ENCODE data around the gene CEP55.

Gene CEP55

DNA sequence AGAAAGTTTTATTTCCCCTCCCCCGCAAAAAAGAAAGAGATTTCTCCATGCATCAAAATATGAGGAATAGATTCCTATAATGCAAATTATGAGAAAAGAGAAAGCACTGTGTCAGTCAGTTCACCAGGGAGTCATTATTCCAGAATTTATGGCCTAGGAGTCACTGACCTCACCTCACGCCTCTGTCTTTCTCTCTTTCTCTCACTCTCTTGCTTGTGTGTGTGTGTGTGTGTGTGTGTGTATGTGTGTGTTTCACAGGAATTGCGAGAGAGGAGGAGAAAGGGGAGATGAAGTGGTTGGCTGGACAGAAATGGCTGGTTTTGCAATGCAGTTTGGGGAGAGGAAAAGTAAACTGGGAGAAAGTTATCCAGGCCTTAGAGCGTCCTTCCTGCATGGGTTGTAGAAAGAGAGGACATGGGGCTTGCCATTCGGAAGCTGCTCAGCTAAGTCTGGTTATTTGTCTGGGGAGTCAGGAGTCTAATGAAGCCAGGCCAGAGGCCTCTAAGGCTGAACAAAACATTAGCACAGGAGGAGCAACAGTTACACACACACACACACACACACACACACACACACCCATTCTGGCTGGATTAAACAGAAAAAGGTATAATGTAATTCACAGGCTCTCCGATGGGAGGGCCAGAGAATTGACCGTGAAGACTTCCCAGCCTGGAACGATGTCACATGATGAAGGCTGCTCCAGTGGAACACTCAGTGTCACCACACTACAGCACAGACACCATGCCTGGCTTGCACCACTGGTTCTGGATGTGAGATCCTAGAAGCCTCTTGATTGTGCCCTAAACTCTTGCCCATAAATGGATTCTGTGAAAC is 57.3 kb downstream of the CEP55 start:
- DNase-seq (ENCODE audit: insufficient read length, low spot score) (no peak), FAIRE-seq (no peak)
- TF ChIP-seq, protein P1, sequence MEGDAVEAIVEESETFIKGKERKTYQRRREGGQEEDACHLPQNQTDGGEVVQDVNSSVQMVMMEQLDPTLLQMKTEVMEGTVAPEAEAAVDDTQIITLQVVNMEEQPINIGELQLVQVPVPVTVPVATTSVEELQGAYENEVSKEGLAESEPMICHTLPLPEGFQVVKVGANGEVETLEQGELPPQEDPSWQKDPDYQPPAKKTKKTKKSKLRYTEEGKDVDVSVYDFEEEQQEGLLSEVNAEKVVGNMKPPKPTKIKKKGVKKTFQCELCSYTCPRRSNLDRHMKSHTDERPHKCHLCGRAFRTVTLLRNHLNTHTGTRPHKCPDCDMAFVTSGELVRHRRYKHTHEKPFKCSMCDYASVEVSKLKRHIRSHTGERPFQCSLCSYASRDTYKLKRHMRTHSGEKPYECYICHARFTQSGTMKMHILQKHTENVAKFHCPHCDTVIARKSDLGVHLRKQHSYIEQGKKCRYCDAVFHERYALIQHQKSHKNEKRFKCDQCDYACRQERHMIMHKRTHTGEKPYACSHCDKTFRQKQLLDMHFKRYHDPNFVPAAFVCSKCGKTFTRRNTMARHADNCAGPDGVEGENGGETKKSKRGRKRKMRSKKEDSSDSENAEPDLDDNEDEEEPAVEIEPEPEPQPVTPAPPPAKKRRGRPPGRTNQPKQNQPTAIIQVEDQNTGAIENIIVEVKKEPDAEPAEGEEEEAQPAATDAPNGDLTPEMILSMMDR (IDR thresholded peaks at IDR 0.05; ENCODE audit: insufficient read depth, missing control alignments), result no peak

DNA sequence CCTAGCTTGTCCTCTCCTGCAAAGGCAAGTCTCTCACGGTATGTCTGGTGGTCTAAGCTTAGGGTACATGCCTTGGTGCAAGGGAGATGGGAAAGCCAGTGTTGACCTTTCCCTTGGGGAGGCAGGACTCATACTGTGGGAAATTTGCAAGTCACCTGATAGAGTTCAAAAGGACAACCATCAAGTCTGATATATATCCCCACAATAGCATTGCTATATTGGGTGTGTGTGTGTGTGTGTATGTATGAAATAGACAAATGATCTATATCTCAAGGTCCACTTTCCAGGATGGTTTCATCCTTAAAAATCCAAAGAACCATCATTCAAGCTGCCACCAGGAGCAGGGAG is 57.9 kb downstream of the CEP55 start:
- TF ChIP-seq, protein P1 (IDR thresholded peaks at IDR 0.05; ENCODE audit: insufficient read depth, missing control alignments), result no peak
- DNase-seq (ENCODE audit: insufficient read length, low spot score) (no peak), FAIRE-seq (no peak)

DNA sequence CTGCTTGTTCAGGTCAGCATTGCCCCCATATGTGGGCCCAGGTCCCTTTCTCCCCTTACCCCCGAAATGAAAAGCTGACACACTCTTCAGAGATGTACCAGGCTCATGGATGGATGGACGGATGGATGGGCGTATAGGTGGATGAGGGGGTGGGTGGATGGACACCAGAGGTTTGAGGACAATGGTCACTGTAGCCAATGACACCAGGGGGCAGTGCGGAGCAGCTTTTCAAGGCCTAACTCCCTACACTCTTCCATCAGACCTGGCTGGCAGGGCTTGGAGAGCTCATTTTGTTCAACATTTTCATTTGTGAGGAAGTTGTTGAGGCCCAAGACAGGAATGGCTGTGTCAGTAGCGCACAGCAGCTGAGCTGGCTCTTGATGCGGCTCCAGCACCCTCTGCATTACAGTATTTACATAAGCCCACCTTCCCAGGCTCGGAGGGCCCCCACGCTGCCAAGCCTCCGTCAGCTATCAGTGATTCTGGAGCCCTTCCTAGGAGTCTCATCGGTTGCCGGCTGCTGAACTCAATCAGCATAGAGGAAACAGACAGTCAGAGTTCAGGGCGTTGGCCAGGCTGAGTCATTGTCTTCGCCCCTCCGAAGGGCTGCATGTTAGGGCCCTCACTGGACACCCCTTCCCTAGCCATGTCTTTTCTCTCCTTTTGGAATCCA is 58.5 kb downstream of the CEP55 start:
- TF ChIP-seq, protein P1 (IDR thresholded peaks at IDR 0.05; ENCODE audit: insufficient read depth, missing control alignments), result peak; percentile 60
- FAIRE-seq (no peak), DNase-seq (ENCODE audit: insufficient read length, low spot score) (peak; percentile 39)

DNA sequence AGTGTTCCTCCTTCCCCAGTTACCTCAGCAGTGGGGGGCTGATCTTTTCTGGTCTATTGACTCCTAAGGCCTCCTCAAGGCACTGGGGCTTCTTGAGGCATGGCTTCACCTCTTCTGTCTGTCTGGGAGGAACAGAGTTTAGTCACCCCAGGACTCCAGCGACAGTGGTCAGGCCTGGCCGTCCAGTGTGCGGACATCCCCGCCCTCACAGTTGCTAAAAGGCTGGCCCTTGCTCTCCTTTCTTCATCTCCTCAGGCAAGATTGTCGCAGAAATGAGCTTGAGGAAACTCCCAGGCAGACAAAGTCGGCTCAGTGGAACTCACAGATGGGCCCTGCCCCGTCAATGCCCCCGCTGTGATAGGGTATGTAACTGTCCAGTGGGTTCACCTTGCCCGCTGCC is 63.1 kb downstream of the CEP55 start:
- TF ChIP-seq, protein P1 (IDR thresholded peaks at IDR 0.05; ENCODE audit: insufficient read depth, missing control alignments), result no peak
- FAIRE-seq (no peak), DNase-seq (ENCODE audit: insufficient read length, low spot score) (no peak)

DNA sequence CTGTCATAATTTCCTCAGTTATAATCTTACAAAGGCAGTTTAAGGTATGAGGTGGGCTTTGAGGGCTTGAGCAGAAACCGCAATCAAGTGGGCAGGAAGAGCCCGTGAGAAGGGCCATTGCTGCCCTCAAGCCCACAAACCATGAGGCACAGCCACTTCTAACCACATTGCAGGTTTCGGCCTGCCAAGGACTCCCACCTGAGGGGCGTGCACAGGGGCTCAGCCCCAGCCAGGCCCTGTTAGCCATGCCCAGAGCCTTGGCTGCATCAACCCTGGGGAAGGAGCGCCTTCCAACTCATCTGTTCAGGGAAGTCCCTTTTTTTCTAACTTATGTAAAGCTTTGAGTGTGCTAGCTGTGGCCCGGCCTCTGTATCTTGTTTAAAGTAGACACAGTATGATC is 64.1 kb downstream of the CEP55 start:
- DNase-seq (ENCODE audit: insufficient read length, low spot score) (no peak), FAIRE-seq (no peak)
- TF ChIP-seq, protein P1 (IDR thresholded peaks at IDR 0.05; ENCODE audit: insufficient read depth, missing control alignments), result no peak

DNA sequence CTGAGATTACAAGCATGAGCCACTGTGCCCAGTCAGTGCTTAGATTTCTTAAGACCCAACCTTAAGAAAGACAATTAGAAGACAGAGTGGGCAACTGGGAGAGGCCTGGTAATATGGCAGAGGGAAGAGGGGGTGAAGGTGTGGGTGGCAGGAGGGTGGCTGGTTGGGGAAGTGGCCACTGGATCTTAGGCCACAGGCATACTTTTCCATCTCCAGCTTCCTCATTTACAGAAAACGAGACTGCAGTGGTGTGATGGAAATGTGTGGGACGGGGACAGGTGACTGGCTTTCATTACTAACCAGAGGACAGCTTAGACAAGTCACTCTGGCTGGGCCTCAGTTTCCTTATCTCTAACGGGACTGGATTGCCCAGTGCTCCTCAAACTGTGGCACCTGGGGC is 69.0 kb downstream of the CEP55 start:
- FAIRE-seq, result no peak

More for the DNA sequence above, 69.0 kb downstream of the CEP55 start:
- DNase-seq (ENCODE audit: insufficient read length, low spot score), result no peak
- TF ChIP-seq, protein P1 (IDR thresholded peaks at IDR 0.05; ENCODE audit: insufficient read depth, missing control alignments), result no peak
